GM23338 (cell line): ENCODE data around the gene POMT2. TPM values are rescaled to one million over a fixed set of nuclear protein-coding genes. Genes with fewer than 3 reads are reported as not detected.

Experiments
- ATAC-seq: fragments of 200-7000 bp; cut with Tn5 transposase; 3 replicates; pipeline ENCODE4 v1.9.1; 2020
- DNase-seq: peaks from one replicate; pipeline ENCODE4 v3.0.0-alpha.2; 2015; ENCODE audit warnings: low spot score
- H2AFZ ChIP-seq: fragments of 200-600 bp; sonication (generic); 2 replicates; pipeline ENCODE4 v1.8.0; 2016; ENCODE audit warnings: antibody characterized with exemption, mild to moderate bottlenecking, moderate library complexity
- H3F3A ChIP-seq: fragments of 200-600 bp; sonication (generic); replicated peaks from 2 replicates; pipeline ENCODE4 v1.8.0; 2017; ENCODE audit warnings: antibody characterized with exemption, mixed run types, low read depth
- H3K27ac ChIP-seq: fragments of 200-600 bp; sonication (generic); 2 replicates; pipeline ENCODE4 v1.6.1; 2016; ENCODE audit warnings: low read depth
- H3K27me3 ChIP-seq: fragments of 200-600 bp; sonication (generic); 2 replicates; pipeline ENCODE4 v1.8.0; 2016; ENCODE audit warnings: mild to moderate bottlenecking, mixed run types, moderate library complexity; ENCODE audit not compliant: insufficient read depth
- H3K36me3 ChIP-seq: fragments of 200-600 bp; sonication (generic); 2 replicates; pipeline ENCODE4 v1.8.0; 2016; ENCODE audit warnings: mild to moderate bottlenecking; ENCODE audit not compliant: insufficient read depth
- H3K4me1 ChIP-seq: fragments of 200-600 bp; sonication (generic); 2 replicates; pipeline ENCODE4 v1.8.0; 2016; ENCODE audit warnings: mild to moderate bottlenecking, moderate library complexity; ENCODE audit not compliant: insufficient read depth
- H3K4me2 ChIP-seq: fragments of 200-600 bp; sonication (generic); 2 replicates; pipeline ENCODE4 v1.7.1; 2017; ENCODE audit warnings: mixed run types
- H3K4me3 ChIP-seq: fragments of 200-600 bp; sonication (generic); 2 replicates; pipeline ENCODE4 v1.6.1; 2016; ENCODE audit warnings: mixed run types
- H3K79me2 ChIP-seq: fragments of 200-600 bp; sonication (generic); replicated peaks from 2 replicates; pipeline ENCODE4 v1.8.0; 2017; ENCODE audit warnings: mild to moderate bottlenecking; ENCODE audit not compliant: insufficient read depth
- H3K9me2 ChIP-seq: fragments of 200-600 bp; sonication (generic); 2 replicates; pipeline ENCODE4 v1.8.0; 2017; ENCODE audit not compliant: insufficient read depth
- H4K20me1 ChIP-seq: fragments of 200-600 bp; sonication (generic); replicated peaks from 2 replicates; pipeline ENCODE4 v1.8.0; 2017; ENCODE audit warnings: mild to moderate bottlenecking; ENCODE audit not compliant: insufficient read depth
- H3K27ac Mint-ChIP-seq: 2 replicates; pipeline ENCODE4 v1.8.0; 2020; ENCODE audit warnings: inconsistent platforms, mild to moderate bottlenecking, moderate library complexity, mixed read lengths
- H3K27me3 Mint-ChIP-seq: 3 replicates; pipeline ENCODE4 v1.8.0; 2022; ENCODE audit warnings: low read depth, mild to moderate bottlenecking, moderate library complexity, mixed read lengths, inconsistent platforms; ENCODE audit not compliant: insufficient read depth, poor library complexity
- H3K36me3 Mint-ChIP-seq: 3 replicates; pipeline ENCODE4 v1.8.0; 2021; ENCODE audit warnings: low read depth, mild to moderate bottlenecking, inconsistent platforms, moderate library complexity, mixed read lengths
- H3K4me1 Mint-ChIP-seq: 3 replicates; pipeline ENCODE4 v1.8.0; 2020; ENCODE audit warnings: mild to moderate bottlenecking, inconsistent platforms, mixed read lengths
- H3K4me3 Mint-ChIP-seq: 3 replicates; pipeline ENCODE4 v1.8.0; 2021; ENCODE audit warnings: moderate library complexity, mild to moderate bottlenecking, inconsistent platforms, mixed read lengths
- H3K9me3 Mint-ChIP-seq: 3 replicates; pipeline ENCODE4 v1.8.0; 2020; ENCODE audit warnings: moderate library complexity, mild to moderate bottlenecking, inconsistent platforms, mixed read lengths
- CREB1 ChIP-seq: fragments of 250-450 bp; sonication (Bioruptor Pico); IDR thresholded peaks from 2 replicates; pipeline ENCODE4 v1.5.0; 2020; ENCODE audit warnings: low read depth, mild to moderate bottlenecking, moderate library complexity
- NANOG ChIP-seq: IDR thresholded peaks from 2 replicates; pipeline ENCODE4 v1.6.1; 2016; ENCODE audit warnings: antibody characterized with exemption, borderline replicate concordance
- ZNF331 ChIP-seq: fragments of 250-450 bp; sonication (Bioruptor Pico); IDR thresholded peaks from 2 replicates; pipeline ENCODE4 v1.5.0; 2020; ENCODE audit warnings: low read depth, mild to moderate bottlenecking, moderate library complexity
- polyA plus RNA-seq: library from polyadenylated mRNA; unstranded; fragments of >200 nt; fragmentation: Nextera tagmentation; extraction: Ambion mirVana; gene quantifications from 2 replicates; pipeline ENCODE4 v1.2.1, GENCODE V29; 2016
- total RNA-seq: library from RNA; depleted of rRNA; stranded (reverse); fragments of >200 nt; shearing (Covaris generic); gene quantifications from 2 replicates; pipeline ENCODE4 v1.2.3, GENCODE V29; 2014
- TF ChIP-seq, protein P1 (sequence below): IDR thresholded peaks from one replicate; pipeline ENCODE4 v1.6.1; 2018; ENCODE audit warnings: antibody characterized with exemption; ENCODE audit not compliant: unreplicated experiment
- TF ChIP-seq, protein P2 (sequence below): IDR thresholded peaks from 2 replicates; pipeline ENCODE4 v1.6.1; 2016; ENCODE audit warnings: antibody characterized with exemption
- TF ChIP-seq, protein P3 (sequence below): fragments of 250-450 bp; sonication (Bioruptor Pico); IDR thresholded peaks from 2 replicates; pipeline ENCODE4 v1.5.0; 2020; ENCODE audit warnings: mild to moderate bottlenecking, moderate library complexity

POMT2 gene
- total and polyA plus RNA-seq, 2 experiments from 2014 or later, result 24.3 to 29.9 TPM

DNA sequence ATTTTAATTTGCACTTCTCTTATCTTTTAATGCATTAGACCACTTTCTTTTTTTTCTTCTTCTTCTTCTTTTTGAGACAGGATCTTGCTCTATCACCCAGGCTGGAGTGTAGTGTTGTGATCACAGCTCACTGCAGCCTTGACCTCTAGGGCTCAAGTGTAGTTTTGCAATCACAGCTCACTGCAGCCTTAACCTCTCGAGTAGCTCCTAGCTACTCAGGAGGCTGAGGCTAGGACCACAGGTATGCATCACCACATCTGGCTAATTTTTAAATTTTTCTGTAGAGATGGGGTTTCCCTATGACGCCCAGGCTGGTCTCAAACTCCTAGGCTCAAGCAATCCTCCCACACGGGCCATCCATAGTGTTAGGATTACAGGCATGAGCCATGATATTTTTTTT, 43.5 kb upstream of the POMT2 start (continued):
- TF ChIP-seq, protein P1, sequence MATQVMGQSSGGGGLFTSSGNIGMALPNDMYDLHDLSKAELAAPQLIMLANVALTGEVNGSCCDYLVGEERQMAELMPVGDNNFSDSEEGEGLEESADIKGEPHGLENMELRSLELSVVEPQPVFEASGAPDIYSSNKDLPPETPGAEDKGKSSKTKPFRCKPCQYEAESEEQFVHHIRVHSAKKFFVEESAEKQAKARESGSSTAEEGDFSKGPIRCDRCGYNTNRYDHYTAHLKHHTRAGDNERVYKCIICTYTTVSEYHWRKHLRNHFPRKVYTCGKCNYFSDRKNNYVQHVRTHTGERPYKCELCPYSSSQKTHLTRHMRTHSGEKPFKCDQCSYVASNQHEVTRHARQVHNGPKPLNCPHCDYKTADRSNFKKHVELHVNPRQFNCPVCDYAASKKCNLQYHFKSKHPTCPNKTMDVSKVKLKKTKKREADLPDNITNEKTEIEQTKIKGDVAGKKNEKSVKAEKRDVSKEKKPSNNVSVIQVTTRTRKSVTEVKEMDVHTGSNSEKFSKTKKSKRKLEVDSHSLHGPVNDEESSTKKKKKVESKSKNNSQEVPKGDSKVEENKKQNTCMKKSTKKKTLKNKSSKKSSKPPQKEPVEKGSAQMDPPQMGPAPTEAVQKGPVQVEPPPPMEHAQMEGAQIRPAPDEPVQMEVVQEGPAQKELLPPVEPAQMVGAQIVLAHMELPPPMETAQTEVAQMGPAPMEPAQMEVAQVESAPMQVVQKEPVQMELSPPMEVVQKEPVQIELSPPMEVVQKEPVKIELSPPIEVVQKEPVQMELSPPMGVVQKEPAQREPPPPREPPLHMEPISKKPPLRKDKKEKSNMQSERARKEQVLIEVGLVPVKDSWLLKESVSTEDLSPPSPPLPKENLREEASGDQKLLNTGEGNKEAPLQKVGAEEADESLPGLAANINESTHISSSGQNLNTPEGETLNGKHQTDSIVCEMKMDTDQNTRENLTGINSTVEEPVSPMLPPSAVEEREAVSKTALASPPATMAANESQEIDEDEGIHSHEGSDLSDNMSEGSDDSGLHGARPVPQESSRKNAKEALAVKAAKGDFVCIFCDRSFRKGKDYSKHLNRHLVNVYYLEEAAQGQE, result no peak
- TF ChIP-seq, protein P2, sequence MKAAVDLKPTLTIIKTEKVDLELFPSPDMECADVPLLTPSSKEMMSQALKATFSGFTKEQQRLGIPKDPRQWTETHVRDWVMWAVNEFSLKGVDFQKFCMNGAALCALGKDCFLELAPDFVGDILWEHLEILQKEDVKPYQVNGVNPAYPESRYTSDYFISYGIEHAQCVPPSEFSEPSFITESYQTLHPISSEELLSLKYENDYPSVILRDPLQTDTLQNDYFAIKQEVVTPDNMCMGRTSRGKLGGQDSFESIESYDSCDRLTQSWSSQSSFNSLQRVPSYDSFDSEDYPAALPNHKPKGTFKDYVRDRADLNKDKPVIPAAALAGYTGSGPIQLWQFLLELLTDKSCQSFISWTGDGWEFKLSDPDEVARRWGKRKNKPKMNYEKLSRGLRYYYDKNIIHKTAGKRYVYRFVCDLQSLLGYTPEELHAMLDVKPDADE, result no peak
- TF ChIP-seq ZNF331 (no peak), NANOG (no peak)
- TF ChIP-seq, protein P3, sequence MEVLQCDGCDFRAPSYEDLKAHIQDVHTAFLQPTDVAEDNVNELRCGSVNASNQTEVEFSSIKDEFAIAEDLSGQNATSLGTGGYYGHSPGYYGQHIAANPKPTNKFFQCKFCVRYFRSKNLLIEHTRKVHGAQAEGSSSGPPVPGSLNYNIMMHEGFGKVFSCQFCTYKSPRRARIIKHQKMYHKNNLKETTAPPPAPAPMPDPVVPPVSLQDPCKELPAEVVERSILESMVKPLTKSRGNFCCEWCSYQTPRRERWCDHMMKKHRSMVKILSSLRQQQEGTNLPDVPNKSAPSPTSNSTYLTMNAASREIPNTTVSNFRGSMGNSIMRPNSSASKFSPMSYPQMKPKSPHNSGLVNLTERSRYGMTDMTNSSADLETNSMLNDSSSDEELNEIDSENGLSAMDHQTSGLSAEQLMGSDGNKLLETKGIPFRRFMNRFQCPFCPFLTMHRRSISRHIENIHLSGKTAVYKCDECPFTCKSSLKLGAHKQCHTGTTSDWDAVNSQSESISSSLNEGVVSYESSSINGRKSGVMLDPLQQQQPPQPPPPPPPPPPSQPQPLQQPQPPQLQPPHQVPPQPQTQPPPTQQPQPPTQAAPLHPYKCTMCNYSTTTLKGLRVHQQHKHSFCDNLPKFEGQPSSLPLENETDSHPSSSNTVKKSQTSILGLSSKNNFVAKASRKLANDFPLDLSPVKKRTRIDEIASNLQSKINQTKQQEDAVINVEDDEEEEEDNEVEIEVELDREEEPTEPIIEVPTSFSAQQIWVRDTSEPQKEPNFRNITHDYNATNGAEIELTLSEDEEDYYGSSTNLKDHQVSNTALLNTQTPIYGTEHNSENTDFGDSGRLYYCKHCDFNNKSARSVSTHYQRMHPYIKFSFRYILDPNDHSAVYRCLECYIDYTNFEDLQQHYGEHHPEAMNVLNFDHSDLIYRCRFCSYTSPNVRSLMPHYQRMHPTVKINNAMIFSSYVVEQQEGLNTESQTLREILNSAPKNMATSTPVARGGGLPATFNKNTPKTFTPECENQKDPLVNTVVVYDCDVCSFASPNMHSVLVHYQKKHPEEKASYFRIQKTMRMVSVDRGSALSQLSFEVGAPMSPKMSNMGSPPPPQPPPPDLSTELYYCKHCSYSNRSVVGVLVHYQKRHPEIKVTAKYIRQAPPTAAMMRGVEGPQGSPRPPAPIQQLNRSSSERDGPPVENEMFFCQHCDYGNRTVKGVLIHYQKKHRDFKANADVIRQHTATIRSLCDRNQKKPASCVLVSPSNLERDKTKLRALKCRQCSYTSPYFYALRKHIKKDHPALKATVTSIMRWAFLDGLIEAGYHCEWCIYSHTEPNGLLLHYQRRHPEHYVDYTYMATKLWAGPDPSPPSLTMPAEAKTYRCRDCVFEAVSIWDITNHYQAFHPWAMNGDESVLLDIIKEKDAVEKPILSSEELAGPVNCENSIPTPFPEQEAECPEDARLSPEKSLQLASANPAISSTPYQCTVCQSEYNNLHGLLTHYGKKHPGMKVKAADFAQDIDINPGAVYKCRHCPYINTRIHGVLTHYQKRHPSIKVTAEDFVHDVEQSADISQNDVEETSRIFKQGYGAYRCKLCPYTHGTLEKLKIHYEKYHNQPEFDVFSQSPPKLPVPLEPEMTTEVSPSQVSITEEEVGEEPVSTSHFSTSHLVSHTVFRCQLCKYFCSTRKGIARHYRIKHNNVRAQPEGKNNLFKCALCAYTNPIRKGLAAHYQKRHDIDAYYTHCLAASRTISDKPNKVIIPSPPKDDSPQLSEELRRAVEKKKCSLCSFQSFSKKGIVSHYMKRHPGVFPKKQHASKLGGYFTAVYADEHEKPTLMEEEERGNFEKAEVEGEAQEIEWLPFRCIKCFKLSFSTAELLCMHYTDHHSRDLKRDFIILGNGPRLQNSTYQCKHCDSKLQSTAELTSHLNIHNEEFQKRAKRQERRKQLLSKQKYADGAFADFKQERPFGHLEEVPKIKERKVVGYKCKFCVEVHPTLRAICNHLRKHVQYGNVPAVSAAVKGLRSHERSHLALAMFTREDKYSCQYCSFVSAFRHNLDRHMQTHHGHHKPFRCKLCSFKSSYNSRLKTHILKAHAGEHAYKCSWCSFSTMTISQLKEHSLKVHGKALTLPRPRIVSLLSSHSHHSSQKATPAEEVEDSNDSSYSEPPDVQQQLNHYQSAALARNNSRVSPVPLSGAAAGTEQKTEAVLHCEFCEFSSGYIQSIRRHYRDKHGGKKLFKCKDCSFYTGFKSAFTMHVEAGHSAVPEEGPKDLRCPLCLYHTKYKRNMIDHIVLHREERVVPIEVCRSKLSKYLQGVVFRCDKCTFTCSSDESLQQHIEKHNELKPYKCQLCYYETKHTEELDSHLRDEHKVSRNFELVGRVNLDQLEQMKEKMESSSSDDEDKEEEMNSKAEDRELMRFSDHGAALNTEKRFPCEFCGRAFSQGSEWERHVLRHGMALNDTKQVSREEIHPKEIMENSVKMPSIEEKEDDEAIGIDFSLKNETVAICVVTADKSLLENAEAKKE (CRISPR knock-in tag), result no peak

DNA sequence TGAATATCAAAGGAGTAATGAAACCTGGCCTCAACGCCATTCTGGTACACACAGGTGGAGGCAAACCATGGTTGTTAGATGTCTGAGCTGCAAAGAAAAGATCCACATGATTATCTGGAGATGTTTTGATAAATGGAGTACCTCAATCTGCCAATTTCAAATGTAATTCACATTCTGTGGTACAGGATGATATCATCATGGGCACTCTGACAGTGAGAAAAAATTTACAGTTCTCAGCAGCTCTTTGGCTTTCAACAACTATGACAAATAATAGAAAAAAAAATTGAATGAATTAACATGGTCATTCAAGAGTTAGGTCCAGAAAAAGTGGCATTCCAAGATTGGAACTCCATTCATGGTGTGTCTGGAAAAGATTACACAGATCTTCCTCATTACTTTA, 38.9 kb upstream of the POMT2 start:
- Histone ChIP-seq H2AFZ (no peak overlapping the region), H3K4me3 (no peak overlapping the region), H3F3A (no peaks in the 10 kb centered on the region), H4K20me1 (no peaks in the 10 kb centered on the region), H3K27me3 (no peaks in the 10 kb centered on the region), H3K4me1 (no peaks in the 10 kb centered on the region), H3K79me2 (no peaks in the 10 kb centered on the region), H3K9me2 (no peaks in the 10 kb centered on the region), H3K4me2 (no peak overlapping the region), H3K27ac (no peak overlapping the region), H3K36me3 (no peaks in the 10 kb centered on the region)
- no peaks in the 10 kb centered on the region for H3K9me3 Mint-ChIP-seq
- no peak overlapping the region for H3K4me3 Mint-ChIP-seq
- H3K27ac Mint-ChIP-seq, result no peak overlapping the region
- no peaks in the 10 kb centered on the region for H3K36me3 Mint-ChIP-seq
- H3K4me1 Mint-ChIP-seq, result no peaks in the 10 kb centered on the region
- H3K27me3 Mint-ChIP-seq, result no peaks in the 10 kb centered on the region
- DNase-seq (no peak), ATAC-seq (no peak)
- no peak for TF ChIP-seq CREB1 (CRISPR knock-in tag)
